RWPE1 (cell line): Measurements from ENCODE around the gene COX6A1.

ENCODE experiments used
- CTCF ChIA-PET: fragments of 350-600 bp; sonication (Branson Sonifier 250); formaldehyde crosslinking; extraction: SDS; loops from one replicate; lab custom pipeline; 2021; lab: Yijun Ruan, JAX
- POLR2A ChIA-PET: fragments of 400-600 bp; formaldehyde crosslinking; extraction: SDS; loops from one replicate; lab custom pipeline; 2020; ENCODE audit warnings: antibody characterized with exemption; ENCODE audit not compliant: low non-redundant PET; lab: Yijun Ruan, JAX
- DNase-seq: peaks from one replicate; pipeline ENCODE4 v3.0.0; 2012; ENCODE audit warnings: low spot score
- H3K27ac ChIP-seq: fragments of 450-650 bp; 2 replicates; pipeline ENCODE4 v1.5.1; 2017
- CTCF ChIP-seq: fragments of 450-650 bp; conservative IDR thresholded peaks from 2 replicates; pipeline ENCODE4 v1.5.1; 2017; ENCODE audit warnings: low read depth, mild to moderate bottlenecking

The COX6A1 gene

GRCh38 chr12:120488057-120488640 is 50.2 kb downstream of the COX6A1 start:
- no peak for DNase-seq
- no peak for TF ChIP-seq CTCF
- H3K27ac ChIP-seq: no peak overlapping the region
- ChIA-PET CTCF (interaction anchor here (0.6 to 0.7 kb wide), 2 partner anchors 34 to 57 kb away, joined by 3 read pairs; no protein-coding TSS in a partner anchor), POLR2A (no interaction called here)

DNA sequence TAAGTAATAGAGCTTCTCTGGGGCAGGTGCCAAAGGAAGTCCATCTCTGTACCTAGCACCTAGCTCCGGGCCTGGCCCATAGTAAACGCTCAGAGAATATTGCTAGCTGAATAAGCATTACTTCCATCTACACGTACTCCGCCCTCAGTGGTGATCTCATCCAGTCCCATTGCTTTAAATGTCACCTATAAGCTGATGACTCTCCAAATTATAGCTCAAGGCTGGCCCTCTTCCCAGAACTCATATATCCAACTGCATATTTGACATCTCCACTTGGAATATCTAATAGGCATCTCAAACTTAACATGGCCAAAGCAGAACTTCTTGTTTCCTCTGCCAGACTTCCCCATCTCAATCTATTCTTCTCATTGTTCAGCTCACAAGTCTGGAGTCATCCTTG is 51.1 kb downstream of the COX6A1 start:
- no peak for DNase-seq
- H3K27ac ChIP-seq: no peak overlapping the region
- TF ChIP-seq CTCF: no peak
- CTCF ChIA-PET: interaction anchor here (0.6 kb wide), 1 partner anchor 41 kb away, joined by 3 read pairs; no protein-coding TSS in a partner anchor
- POLR2A ChIA-PET: no interaction called here

- CTCF ChIA-PET: interaction anchor here (0.6 kb wide), 1 partner anchor 22 kb away, joined by 4 read pairs; no protein-coding TSS in a partner anchor
- DNase-seq: no peak
- TF ChIP-seq CTCF: no peak
- POLR2A ChIA-PET: no interaction called here
- no peak overlapping the region for H3K27ac ChIP-seq
Measured at GRCh38 chr12:120490325-120490724, 52.4 kb downstream of the COX6A1 start.
